ENCODE measurements around the gene SLC25A48.

The SLC25A48 gene

DNA sequence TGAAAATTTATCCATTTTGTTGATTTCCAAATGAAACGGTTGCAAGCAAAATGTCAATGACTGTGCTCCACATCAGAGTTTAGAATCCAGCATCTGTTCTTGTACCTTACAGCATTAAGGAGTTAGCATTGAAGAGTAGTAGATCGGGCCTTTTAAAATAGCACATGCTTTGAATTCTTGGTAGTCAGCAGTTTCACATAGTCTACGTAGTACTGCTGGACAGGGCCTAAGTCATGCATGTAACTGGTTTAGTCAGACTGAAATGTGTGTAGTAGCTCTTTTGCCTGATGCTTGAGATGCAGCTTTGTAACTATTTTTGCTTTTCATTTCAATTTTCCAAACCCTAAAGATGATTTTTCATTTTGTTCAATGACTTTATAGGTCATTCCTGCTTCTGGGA lies 100.5 kb downstream of the SLC25A48 start:
- DNase-seq: no peak

GRCh38 chr5:135937245-135937911 lies 102.9 kb downstream of the SLC25A48 start:
- no peak for DNase-seq
